Endodermal cell (in vitro differentiated cells): ENCODE results near the gene KCNMA1. TPM values are rescaled to one million over a fixed set of nuclear protein-coding genes. Genes with fewer than 3 reads are reported as not detected.

Experiments used
- DNase-seq: peaks from one replicate; pipeline ENCODE4 v3.0.0-alpha.2; 2017
- H3K27ac ChIP-seq: 2 replicates; pipeline ENCODE4 v1.5.1; 2013; ENCODE audit warnings: mild to moderate bottlenecking, low read depth, low read length, moderate library complexity
- H3K27me3 ChIP-seq: 2 replicates; pipeline ENCODE4 v1.6.1; 2013; ENCODE audit warnings: mild to moderate bottlenecking, low read length, moderate library complexity; ENCODE audit not compliant: insufficient read depth, control insufficient read depth, poor library complexity, severe bottlenecking
- H3K36me3 ChIP-seq: 2 replicates; pipeline ENCODE4 v1.7.0; 2013; ENCODE audit warnings: mild to moderate bottlenecking, low read length, moderate library complexity; ENCODE audit not compliant: control insufficient read depth, insufficient read depth
- H3K4me1 ChIP-seq: one replicate; pipeline ENCODE4 v1.7.0; 2013; ENCODE audit warnings: low read length; ENCODE audit not compliant: control insufficient read depth, insufficient read depth
- H3K4me3 ChIP-seq: 2 replicates; pipeline ENCODE4 v1.5.1; 2013; ENCODE audit warnings: mild to moderate bottlenecking, low read length, moderate library complexity
- H3K9ac ChIP-seq: 2 replicates; pipeline ENCODE4 v1.6.1; 2013; ENCODE audit warnings: mild to moderate bottlenecking, low read length, moderate library complexity; ENCODE audit not compliant: poor library complexity, severe bottlenecking; ENCODE audit errors: extremely low read depth
- H3K9me3 ChIP-seq: 2 replicates; pipeline ENCODE4 v1.6.1; 2013; ENCODE audit warnings: mild to moderate bottlenecking, low read length, moderate library complexity; ENCODE audit not compliant: control insufficient read depth
- H3K27ac Mint-ChIP-seq: 2 replicates; pipeline ENCODE4 v1.8.0; 2020; ENCODE audit warnings: mixed read lengths
- H3K27me3 Mint-ChIP-seq: 2 replicates; pipeline ENCODE4 v1.8.0; 2021; ENCODE audit warnings: mild to moderate bottlenecking, mixed read lengths; ENCODE audit not compliant: insufficient read depth
- H3K36me3 Mint-ChIP-seq: 2 replicates; pipeline ENCODE4 v1.8.0; 2020; ENCODE audit warnings: low read depth, mixed read lengths
- H3K4me1 Mint-ChIP-seq: 2 replicates; pipeline ENCODE4 v1.8.0; 2020; ENCODE audit warnings: mixed read lengths
- H3K4me3 Mint-ChIP-seq: 2 replicates; pipeline ENCODE4 v1.8.0; 2020; ENCODE audit warnings: mild to moderate bottlenecking, moderate library complexity, mixed read lengths
- H3K9me3 Mint-ChIP-seq: 2 replicates; pipeline ENCODE4 v1.8.0; 2020; ENCODE audit warnings: mild to moderate bottlenecking, mixed read lengths
- WGBS, 2 experiments: methylation state at CpG; one replicate each; pipeline versions ENCODE4 v1.1.5 to v1.1.7; 2013; ENCODE audit warnings: missing lambda C conversion rate in 2 of 2, mixed read lengths in 1 of 2; ENCODE audit not compliant: insufficient coverage in 1 of 2, insufficient read length in 1 of 2; 5-methylcytosine and 5-hydroxymethylcytosine counted together
- total RNA-seq, 2 donors: library from RNA; stranded (reverse); fragmentation: NEBNext Ultra II Directional in 1 of 2; extraction: Animal tissue kit (Norgen Biotek cat#: 25700) in 1 of 2; gene quantifications; 2 replicates in 1 of 2; 3 replicates in 1 of 2; pipeline ENCODE4 v1.2.1, GENCODE V29; 2021
- TF ChIP-seq, protein P1 (sequence below): fragments of 200-600 bp; sonication (generic); conservative IDR thresholded peaks from 2 replicates; pipeline ENCODE4 v1.5.0; 2021; ENCODE audit warnings: antibody characterized with exemption, mild to moderate bottlenecking

The KCNMA1 gene
- total RNA-seq, 2 donors from 2014 or later: 0.55 to 1.3 TPM

DNA sequence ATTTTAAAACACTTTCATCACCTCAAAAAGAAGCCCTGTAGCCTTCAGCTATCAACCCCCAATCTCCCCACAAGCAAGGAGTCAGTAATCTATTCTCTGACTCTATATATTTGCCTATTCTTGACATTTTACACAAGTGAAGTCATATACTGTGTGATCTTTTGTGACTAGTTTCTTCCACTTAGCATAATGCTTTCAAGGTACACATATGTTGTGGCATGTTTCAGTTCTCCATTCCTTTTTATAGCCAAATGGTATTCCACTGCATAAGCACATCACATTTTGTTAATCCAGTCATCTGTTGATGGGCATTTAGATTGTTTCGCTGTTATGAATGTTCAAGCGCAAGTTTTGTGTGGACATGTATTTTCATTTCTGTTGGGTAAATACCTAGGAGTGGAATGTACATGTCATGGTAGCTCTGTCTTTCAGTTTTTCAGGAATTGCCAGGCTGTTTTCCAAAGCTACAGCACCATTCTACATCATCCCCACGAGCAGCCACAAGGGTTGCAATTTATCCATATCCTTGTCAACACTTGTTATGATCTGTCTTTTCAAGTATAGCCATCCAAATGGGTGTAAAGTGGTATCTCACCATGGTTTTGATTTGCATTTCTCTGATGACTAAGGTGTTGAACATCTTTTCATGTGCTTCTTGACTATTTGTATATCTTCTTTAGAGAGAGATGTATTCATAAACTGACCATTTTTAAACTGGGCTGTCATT lies 405.6 kb downstream of the KCNMA1 start:
- Histone ChIP-seq H3K4me1 (peaks cover 4% of the 10 kb centered on the region), H3K9me3 (peaks cover 21% of the 10 kb centered on the region), H3K27ac (no peak overlapping the region), H3K4me3 (no peak overlapping the region), H3K27me3 (no peaks in the 10 kb centered on the region), H3K36me3 (no peaks in the 10 kb centered on the region), H3K9ac (no peak overlapping the region)
- H3K9me3 Mint-ChIP-seq: peaks cover 19% of the 10 kb centered on the region
- DNase-seq: no peak
- 80 to 93% methylated on average over 1 to 3 of the region's 3 CpGs for WGBS, 2 experiments
- H3K27me3 Mint-ChIP-seq: no peaks in the 10 kb centered on the region
- H3K4me1 Mint-ChIP-seq: no peaks in the 10 kb centered on the region
- TF ChIP-seq, protein P1, sequence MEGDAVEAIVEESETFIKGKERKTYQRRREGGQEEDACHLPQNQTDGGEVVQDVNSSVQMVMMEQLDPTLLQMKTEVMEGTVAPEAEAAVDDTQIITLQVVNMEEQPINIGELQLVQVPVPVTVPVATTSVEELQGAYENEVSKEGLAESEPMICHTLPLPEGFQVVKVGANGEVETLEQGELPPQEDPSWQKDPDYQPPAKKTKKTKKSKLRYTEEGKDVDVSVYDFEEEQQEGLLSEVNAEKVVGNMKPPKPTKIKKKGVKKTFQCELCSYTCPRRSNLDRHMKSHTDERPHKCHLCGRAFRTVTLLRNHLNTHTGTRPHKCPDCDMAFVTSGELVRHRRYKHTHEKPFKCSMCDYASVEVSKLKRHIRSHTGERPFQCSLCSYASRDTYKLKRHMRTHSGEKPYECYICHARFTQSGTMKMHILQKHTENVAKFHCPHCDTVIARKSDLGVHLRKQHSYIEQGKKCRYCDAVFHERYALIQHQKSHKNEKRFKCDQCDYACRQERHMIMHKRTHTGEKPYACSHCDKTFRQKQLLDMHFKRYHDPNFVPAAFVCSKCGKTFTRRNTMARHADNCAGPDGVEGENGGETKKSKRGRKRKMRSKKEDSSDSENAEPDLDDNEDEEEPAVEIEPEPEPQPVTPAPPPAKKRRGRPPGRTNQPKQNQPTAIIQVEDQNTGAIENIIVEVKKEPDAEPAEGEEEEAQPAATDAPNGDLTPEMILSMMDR: no peak
- no peaks in the 10 kb centered on the region for H3K36me3 Mint-ChIP-seq
- no peak overlapping the region for H3K4me3 Mint-ChIP-seq
- no peak overlapping the region for H3K27ac Mint-ChIP-seq

DNA sequence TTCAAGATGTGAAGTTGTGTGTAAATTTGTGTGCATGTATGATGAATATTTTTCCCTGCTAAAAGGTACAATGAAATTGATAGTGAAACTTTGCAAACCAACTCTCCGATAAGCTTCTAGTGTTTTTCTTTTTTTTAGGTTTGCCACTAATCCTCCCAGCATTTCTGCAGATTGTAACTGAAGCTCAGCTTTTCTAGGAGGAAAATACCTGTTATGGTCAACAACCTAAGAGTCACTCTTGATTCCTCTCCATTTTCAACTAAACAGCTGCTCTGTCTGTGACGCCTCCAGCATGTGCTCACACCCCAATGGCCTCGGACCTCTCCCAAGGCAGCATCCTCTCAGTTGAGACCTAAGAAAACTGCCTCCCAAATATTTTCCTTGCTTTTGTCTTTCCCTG lies 406.2 kb downstream of the KCNMA1 start:
- Mint-ChIP-seq H3K27me3 (no peaks in the 10 kb centered on the region), H3K4me1 (peaks cover 2% of the 10 kb centered on the region), H3K36me3 (no peaks in the 10 kb centered on the region), H3K4me3 (no peak overlapping the region), H3K9me3 (peaks cover 19% of the 10 kb centered on the region), H3K27ac (no peak overlapping the region)
- no peak overlapping the region for H3K4me3 ChIP-seq
- peaks cover 4% of the 10 kb centered on the region for H3K4me1 ChIP-seq
- WGBS, 2 experiments: 92 to 94% methylated on average over 2 to 3 of the region's 3 CpGs
- H3K27me3 ChIP-seq: no peaks in the 10 kb centered on the region
- H3K9me3 ChIP-seq: peaks cover 21% of the 10 kb centered on the region
- H3K9ac ChIP-seq: no peak overlapping the region
- TF ChIP-seq, protein P1: no peak
- H3K27ac ChIP-seq: no peak overlapping the region
- DNase-seq: no peak
- no peaks in the 10 kb centered on the region for H3K36me3 ChIP-seq

DNA sequence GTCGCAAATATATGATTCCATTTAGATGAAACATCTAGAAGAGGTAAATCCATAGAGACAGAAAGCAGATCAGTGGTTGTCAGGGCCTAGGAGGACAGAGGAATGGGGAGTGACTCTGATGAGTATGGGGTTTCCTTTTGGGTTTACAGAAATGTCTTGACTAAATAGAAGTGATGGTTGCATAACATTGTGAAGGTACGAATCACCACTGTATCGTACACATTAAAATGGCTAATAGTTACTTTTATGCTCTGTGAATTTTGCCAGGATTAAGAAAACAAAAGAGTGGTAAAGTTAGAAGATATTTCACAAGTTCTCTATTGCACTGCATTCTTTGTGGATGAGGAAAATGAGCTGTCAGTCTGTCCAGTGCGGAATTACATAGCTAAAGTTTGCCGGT lies 407.4 kb downstream of the KCNMA1 start:
- DNase-seq: no peak
- no peaks in the 10 kb centered on the region for H3K36me3 ChIP-seq
- TF ChIP-seq, protein P1: no peak
- Mint-ChIP-seq H3K36me3 (no peaks in the 10 kb centered on the region), H3K27ac (no peak overlapping the region), H3K9me3 (peaks cover 19% of the 10 kb centered on the region), H3K27me3 (no peaks in the 10 kb centered on the region), H3K4me3 (no peak overlapping the region), H3K4me1 (peaks cover 6% of the 10 kb centered on the region)
- 87 to 99% methylated on average over 4 to 5 of the region's 5 CpGs for WGBS, 2 experiments
- no peak overlapping the region for H3K27ac ChIP-seq
- peaks cover 13% of the 10 kb centered on the region for H3K9me3 ChIP-seq
- H3K27me3 ChIP-seq: no peaks in the 10 kb centered on the region
- no peak overlapping the region for H3K4me3 ChIP-seq
- H3K9ac ChIP-seq: no peak overlapping the region
- H3K4me1 ChIP-seq: peaks cover 4% of the 10 kb centered on the region
